Endothelial cell of umbilical vein (primary cell): Measurements from ENCODE around the gene PSKH1. TPM values are rescaled to one million over a fixed set of nuclear protein-coding genes. Genes with fewer than 3 reads are reported as not detected.

Source experiments
- BruUV-seq: library from RNA; stranded (reverse); fragments of 400-500 nt; replicated peaks from 2 replicates; lab custom pipeline; 2021; lab: Mats Ljungman, UMichigan
- CTCF ChIA-PET: fragments of 300-600, 350-600 bp; sonication (Branson Sonifier 250); formaldehyde crosslinking; loops from one replicate; lab custom pipeline; 2021; ENCODE audit warnings: antibody characterized with exemption, inconsistent platforms; lab: Charles Lee
- POLR2A ChIA-PET: fragments of 300-600, 350-600 bp; sonication (Branson Sonifier 250); formaldehyde crosslinking; loops from one replicate; lab custom pipeline; 2021; ENCODE audit warnings: antibody characterized with exemption, inconsistent platforms; lab: Charles Lee
- DNase-seq: peaks from one replicate; pipeline ENCODE4 v3.0.0-alpha.2; 2011; ENCODE audit warnings: low read depth, low spot score
- FAIRE-seq: peaks from 2 replicates; lab custom pipeline; 2011; peaks lifted over from hg19 to GRCh38; lab: Jason Lieb, UNC
- H2AFZ ChIP-seq: 2 replicates; pipeline ENCODE4 v1.6.0; 2012; ENCODE audit warnings: low read depth, low read length, control low read depth, inconsistent platforms
- H3K27ac ChIP-seq: 2 replicates; pipeline ENCODE4 v1.5.1; 2011; ENCODE audit warnings: low read depth, mild to moderate bottlenecking, control low read depth, low read length, moderate library complexity; ENCODE audit not compliant: insufficient read depth
- H3K27me3 ChIP-seq, 2 experiments: 2 replicates each; pipeline versions ENCODE4 v1.6.0 to v1.6.1; 2011; ENCODE audit warnings: low read length in 2 of 2, mixed read lengths in 1 of 2; ENCODE audit not compliant: control insufficient read depth in 2 of 2, insufficient read depth in 2 of 2
- H3K36me3 ChIP-seq, 2 experiments: 2 replicates in 1 of 2; 3 replicates in 1 of 2; pipeline ENCODE4 v1.5.1; 2011; ENCODE audit warnings: low read length in 2 of 2, mild to moderate bottlenecking in 1 of 2, moderate library complexity in 1 of 2; ENCODE audit not compliant: control insufficient read depth in 2 of 2, insufficient read depth in 2 of 2; ENCODE audit errors: extremely low read depth in 1 of 2
- H3K4me1 ChIP-seq: 3 replicates; pipeline ENCODE4 v1.5.1; 2011; ENCODE audit warnings: mild to moderate bottlenecking, low read length; ENCODE audit not compliant: control insufficient read depth, insufficient read depth; ENCODE audit errors: extremely low read depth
- H3K4me2 ChIP-seq: 2 replicates; pipeline ENCODE4 v1.6.1; 2011; ENCODE audit warnings: low read length, control low read depth, mixed read lengths; ENCODE audit not compliant: insufficient read depth
- H3K4me3 ChIP-seq, 3 experiments: fragments of 200-600 bp in 1 of 3; sonication (generic), shearing (Covaris generic) in 1 of 3; replicated peaks in 1 of 3; 2 replicates each; pipeline ENCODE4 v1.5.1; 2011 to 2016; ENCODE audit warnings: control low read depth in 3 of 3, low read length in 3 of 3, mild to moderate bottlenecking in 2 of 3, inconsistent platforms in 1 of 3, low read depth in 1 of 3, moderate library complexity in 1 of 3; ENCODE audit not compliant: insufficient read depth in 1 of 3
- H3K79me2 ChIP-seq: 2 replicates; pipeline ENCODE4 v1.6.0; 2012; ENCODE audit warnings: low read length, inconsistent platforms; ENCODE audit not compliant: control insufficient read depth, insufficient read depth
- H3K9ac ChIP-seq: replicated peaks from 2 replicates; pipeline ENCODE3; 2011; ENCODE audit warnings: low read length, control low read depth; ENCODE audit not compliant: insufficient read depth; ENCODE audit errors: extremely low read depth
- H3K9me1 ChIP-seq: replicated peaks from 3 replicates; pipeline ENCODE4 v1.6.0; 2011; ENCODE audit warnings: mild to moderate bottlenecking, low read length; ENCODE audit not compliant: control insufficient read depth, insufficient read depth; ENCODE audit errors: extremely low read depth
- H3K9me3 ChIP-seq: replicated peaks from 2 replicates; pipeline ENCODE4 v1.5.1; 2012; ENCODE audit warnings: low read length, inconsistent platforms; ENCODE audit not compliant: control insufficient read depth, insufficient read depth
- H4K20me1 ChIP-seq: replicated peaks from 2 replicates; pipeline ENCODE3; 2011; ENCODE audit warnings: mild to moderate bottlenecking, low read length; ENCODE audit not compliant: control insufficient read depth, insufficient read depth; ENCODE audit errors: extremely low read depth
- EZH2 ChIP-seq: IDR thresholded peaks from 2 replicates; pipeline ENCODE4 v1.6.1; 2012; ENCODE audit warnings: borderline replicate concordance, low read depth, mild to moderate bottlenecking, moderate library complexity, low read length, inconsistent platforms; ENCODE audit not compliant: severe bottlenecking
- FOS ChIP-seq: IDR thresholded peaks from 2 replicates; pipeline ENCODE4 v1.6.1; 2011; ENCODE audit warnings: mild to moderate bottlenecking, low read length, moderate library complexity, borderline replicate concordance; ENCODE audit not compliant: insufficient read depth
- GATA2 ChIP-seq: IDR thresholded peaks from 2 replicates; pipeline ENCODE4 v1.7.0; 2011; ENCODE audit warnings: low read depth, mild to moderate bottlenecking, moderate library complexity, mixed read lengths, low read length; ENCODE audit not compliant: insufficient read length, insufficient read depth
- JUN ChIP-seq: IDR thresholded peaks from 2 replicates; pipeline ENCODE4 v1.6.1; 2011; ENCODE audit warnings: borderline replicate concordance, low read depth; ENCODE audit not compliant: insufficient read length, insufficient read depth
- MYC ChIP-seq: IDR thresholded peaks from one replicate; pipeline ENCODE4 v1.6.1; 2011; ENCODE audit warnings: mild to moderate bottlenecking, low read depth, low read length
- POLR2A ChIP-seq: IDR thresholded peaks from 2 replicates; pipeline ENCODE4 v1.6.1; 2012; ENCODE audit warnings: low read depth, mild to moderate bottlenecking, control low read depth, low read length
- POLR2AphosphoS5 ChIP-seq: IDR thresholded peaks from 2 replicates; pipeline ENCODE4 v1.6.1; 2012; ENCODE audit warnings: low read depth, mild to moderate bottlenecking, control low read depth, low read length, moderate library complexity; ENCODE audit not compliant: insufficient read depth
- dilution Hi-C: fragments of 300-500 bp; cut with MboI; formaldehyde crosslinking; loops from one replicate; pipeline ENCODE4 v1.15.0; 2019; ENCODE audit warnings: low sequenced_read_pairs; ENCODE audit not compliant: extremely low pct_ligation_motif_present
- intact Hi-C: fragments of 100-400 bp; cut with micrococcal nuclease; formaldehyde crosslinking; loops from one replicate; pipeline ENCODE4 v1.10.0; 2022
- polyA plus RNA-seq, 4 experiments: library from polyadenylated mRNA; depleted of rRNA in 3 of 4; stranded (reverse) in 3 of 4; unstranded in 1 of 4; fragments of >200 nt; gene quantifications; 2 replicates each; pipeline versions ENCODE4 v1.2.1 to v1.2.3, GENCODE V29; 2011 to 2012; ENCODE audit warnings: missing spikeins in 1 of 4
- total RNA-seq: library from RNA; stranded (reverse); gene quantifications from 2 replicates; pipeline ENCODE4 v1.2.3, GENCODE V29; 2021
- TF ChIP-seq, protein P1 (sequence below), 2 donors: IDR thresholded peaks; 1 replicate in 1 of 2; 2 replicates in 1 of 2; pipeline ENCODE4 v1.5.1; 2011; ENCODE audit warnings: low read length in 2 of 2, mild to moderate bottlenecking in 2 of 2, moderate library complexity in 2 of 2, control low read depth in 1 of 2, inconsistent platforms in 1 of 2, low read depth in 1 of 2; ENCODE audit not compliant: insufficient read depth in 1 of 2; ENCODE audit errors: extremely low read depth in 1 of 2

The PSKH1 gene
- total and polyA plus RNA-seq, 2 donors (not counting 3 experiments of a cell fraction or from before 2014, with no cell fraction given) = 25.9 to 42.6 TPM

DNA sequence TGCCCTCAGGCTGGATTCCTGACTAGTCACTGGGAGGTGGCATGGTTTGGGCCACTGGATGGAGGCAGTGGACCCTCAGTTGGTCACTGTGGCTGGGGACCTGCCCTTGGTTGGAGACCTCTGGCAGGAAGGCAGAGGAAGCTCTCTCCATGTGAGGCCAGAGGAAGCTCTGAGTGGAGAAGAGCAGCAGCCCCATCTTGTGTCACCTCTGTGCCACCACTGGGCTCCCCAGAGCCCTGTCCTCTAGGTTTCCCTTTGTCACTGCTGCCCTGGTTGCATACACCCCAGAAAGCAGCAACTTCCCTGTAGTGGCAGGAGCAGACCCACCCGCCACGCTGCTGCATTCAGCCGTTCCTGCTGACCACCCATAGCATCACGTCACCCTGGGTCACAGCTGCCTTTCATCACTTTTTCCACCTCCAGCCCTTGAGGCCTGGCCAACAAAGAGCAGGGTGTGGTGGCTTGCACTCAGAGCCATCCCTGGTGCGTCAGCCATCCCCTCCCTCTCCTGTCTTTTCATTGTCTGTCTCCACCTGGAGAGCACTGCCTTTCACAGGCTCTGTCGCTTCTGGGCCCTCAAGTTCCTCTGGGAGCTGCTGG, 26.7 kb downstream of the PSKH1 start:
- no peak overlapping the region for H3K4me3 ChIP-seq
- dilution Hi-C loops = loop anchor here (25.0 kb wide), 1 partner anchor 232 kb away; no protein-coding TSS in a partner anchor
- intact Hi-C loops = loop anchor here (10.0 kb wide), 1 partner anchor 395 kb away; the partner anchor contains the start of gene RIPOR1
- no peak for FAIRE-seq
- H3K4me1 ChIP-seq = no peaks in the 10 kb centered on the region
- no peak for DNase-seq
- ChIA-PET CTCF (interaction anchor here (0.6 to 1.7 kb wide), 4 partner anchors 33 to 121 kb away, joined by 3 to 9 read pairs (median 3); no protein-coding TSS in a partner anchor), POLR2A (no interaction called here)
- no peak overlapping the region for H2AFZ ChIP-seq
- H4K20me1 ChIP-seq = no peaks in the 10 kb centered on the region
- H3K9me3 ChIP-seq = no peaks in the 10 kb centered on the region
- TF ChIP-seq MYC (no peak), EZH2 (no peak), JUN (no peak), GATA2 (no peak), FOS (no peak), POLR2AphosphoS5 (no peak), POLR2A (no peak)
- TF ChIP-seq, protein P1, sequence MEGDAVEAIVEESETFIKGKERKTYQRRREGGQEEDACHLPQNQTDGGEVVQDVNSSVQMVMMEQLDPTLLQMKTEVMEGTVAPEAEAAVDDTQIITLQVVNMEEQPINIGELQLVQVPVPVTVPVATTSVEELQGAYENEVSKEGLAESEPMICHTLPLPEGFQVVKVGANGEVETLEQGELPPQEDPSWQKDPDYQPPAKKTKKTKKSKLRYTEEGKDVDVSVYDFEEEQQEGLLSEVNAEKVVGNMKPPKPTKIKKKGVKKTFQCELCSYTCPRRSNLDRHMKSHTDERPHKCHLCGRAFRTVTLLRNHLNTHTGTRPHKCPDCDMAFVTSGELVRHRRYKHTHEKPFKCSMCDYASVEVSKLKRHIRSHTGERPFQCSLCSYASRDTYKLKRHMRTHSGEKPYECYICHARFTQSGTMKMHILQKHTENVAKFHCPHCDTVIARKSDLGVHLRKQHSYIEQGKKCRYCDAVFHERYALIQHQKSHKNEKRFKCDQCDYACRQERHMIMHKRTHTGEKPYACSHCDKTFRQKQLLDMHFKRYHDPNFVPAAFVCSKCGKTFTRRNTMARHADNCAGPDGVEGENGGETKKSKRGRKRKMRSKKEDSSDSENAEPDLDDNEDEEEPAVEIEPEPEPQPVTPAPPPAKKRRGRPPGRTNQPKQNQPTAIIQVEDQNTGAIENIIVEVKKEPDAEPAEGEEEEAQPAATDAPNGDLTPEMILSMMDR (IDR thresholded peaks at IDR 0.05; ENCODE audit: extremely low read depth in 1 of 2, insufficient read depth in 1 of 2, low read depth in 1 of 2, low read length in 2 of 2) = no peak
- H3K36me3 ChIP-seq = peaks cover 0 to 20% of the 10 kb centered on the region in 2 experiments
- H3K9me1 ChIP-seq = no peaks in the 10 kb centered on the region
- no peak overlapping the region for H3K4me2 ChIP-seq
- no peaks in the 10 kb centered on the region for H3K79me2 ChIP-seq
- H3K27ac ChIP-seq = no peak overlapping the region
- no TSS peak for BruUV-seq
- H3K27me3 ChIP-seq = no peaks in the 10 kb centered on the region
- no peak overlapping the region for H3K9ac ChIP-seq
